HL-60 (cell line): ENCODE measurements around the gene FOXA1.

ENCODE experiments used
- DNase-seq, 2 experiments: peaks; one replicate each; pipeline ENCODE4 v3.0.0-alpha.2; 2010 to 2020; ENCODE audit warnings: low read depth in 1 of 2, low spot score in 1 of 2
- H3K27ac ChIP-seq: fragments of 250-450 bp; sonication (Bioruptor Pico); replicated peaks from 2 replicates; pipeline ENCODE4 v1.5.1; 2020; ENCODE audit warnings: mild to moderate bottlenecking, moderate library complexity
- H3K27me3 ChIP-seq: fragments of 250-450 bp; sonication (Bioruptor Pico); 2 replicates; pipeline ENCODE4 v1.5.1; 2021; ENCODE audit warnings: mild to moderate bottlenecking, moderate library complexity; ENCODE audit not compliant: insufficient read depth, poor library complexity, severe bottlenecking
- H3K4me3 ChIP-seq: replicated peaks from 2 replicates; pipeline ENCODE4 v1.5.1; 2011; ENCODE audit warnings: mild to moderate bottlenecking, control low read depth, low read length; ENCODE audit not compliant: insufficient read depth
- GABPA ChIP-seq: IDR thresholded peaks from 2 replicates; pipeline ENCODE4 v1.6.1; 2012; ENCODE audit warnings: low read depth
- POLR2AphosphoS5 ChIP-seq: IDR thresholded peaks from 2 replicates; pipeline ENCODE4 v1.6.1; 2012; ENCODE audit warnings: low read depth
- SPI1 ChIP-seq: IDR thresholded peaks from 2 replicates; pipeline ENCODE4 v1.6.1; 2012; ENCODE audit warnings: low read depth, mild to moderate bottlenecking, borderline replicate concordance
- TF ChIP-seq, protein P1 (sequence below): IDR thresholded peaks from 2 replicates; pipeline ENCODE4 v1.6.1; 2012; ENCODE audit warnings: low read depth; ENCODE audit not compliant: insufficient replicate concordance
- TF ChIP-seq, protein P2 (sequence below): IDR thresholded peaks from one replicate; pipeline ENCODE4 v1.5.1; 2011; ENCODE audit warnings: low read length, control low read depth, inconsistent platforms; ENCODE audit not compliant: insufficient read depth

Gene FOXA1

DNA sequence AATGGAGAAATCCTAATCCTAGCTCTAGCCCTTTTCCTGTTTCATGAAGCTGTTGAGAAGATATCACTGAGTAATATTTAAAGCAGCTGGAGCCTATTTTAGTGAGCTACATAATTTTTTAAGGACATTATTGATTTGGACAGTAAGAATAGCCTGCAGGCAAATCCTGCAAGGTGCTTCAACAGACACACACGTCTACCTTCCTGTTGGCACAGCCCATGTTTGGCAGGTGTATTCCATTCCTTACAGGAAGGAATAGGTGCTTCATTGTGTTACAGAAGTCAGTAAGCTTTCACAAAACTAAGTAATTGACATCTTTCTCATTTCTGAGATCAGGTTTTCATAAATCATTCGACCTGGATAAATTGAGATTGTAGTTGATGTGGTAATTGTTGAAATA, 50.6 kb downstream of the FOXA1 start:
- H3K27me3 ChIP-seq: no peaks in the 10 kb centered on the region
- no peak for DNase-seq
- TF ChIP-seq SPI1: no peak
- no peak for TF ChIP-seq POLR2AphosphoS5
- TF ChIP-seq, protein P1, sequence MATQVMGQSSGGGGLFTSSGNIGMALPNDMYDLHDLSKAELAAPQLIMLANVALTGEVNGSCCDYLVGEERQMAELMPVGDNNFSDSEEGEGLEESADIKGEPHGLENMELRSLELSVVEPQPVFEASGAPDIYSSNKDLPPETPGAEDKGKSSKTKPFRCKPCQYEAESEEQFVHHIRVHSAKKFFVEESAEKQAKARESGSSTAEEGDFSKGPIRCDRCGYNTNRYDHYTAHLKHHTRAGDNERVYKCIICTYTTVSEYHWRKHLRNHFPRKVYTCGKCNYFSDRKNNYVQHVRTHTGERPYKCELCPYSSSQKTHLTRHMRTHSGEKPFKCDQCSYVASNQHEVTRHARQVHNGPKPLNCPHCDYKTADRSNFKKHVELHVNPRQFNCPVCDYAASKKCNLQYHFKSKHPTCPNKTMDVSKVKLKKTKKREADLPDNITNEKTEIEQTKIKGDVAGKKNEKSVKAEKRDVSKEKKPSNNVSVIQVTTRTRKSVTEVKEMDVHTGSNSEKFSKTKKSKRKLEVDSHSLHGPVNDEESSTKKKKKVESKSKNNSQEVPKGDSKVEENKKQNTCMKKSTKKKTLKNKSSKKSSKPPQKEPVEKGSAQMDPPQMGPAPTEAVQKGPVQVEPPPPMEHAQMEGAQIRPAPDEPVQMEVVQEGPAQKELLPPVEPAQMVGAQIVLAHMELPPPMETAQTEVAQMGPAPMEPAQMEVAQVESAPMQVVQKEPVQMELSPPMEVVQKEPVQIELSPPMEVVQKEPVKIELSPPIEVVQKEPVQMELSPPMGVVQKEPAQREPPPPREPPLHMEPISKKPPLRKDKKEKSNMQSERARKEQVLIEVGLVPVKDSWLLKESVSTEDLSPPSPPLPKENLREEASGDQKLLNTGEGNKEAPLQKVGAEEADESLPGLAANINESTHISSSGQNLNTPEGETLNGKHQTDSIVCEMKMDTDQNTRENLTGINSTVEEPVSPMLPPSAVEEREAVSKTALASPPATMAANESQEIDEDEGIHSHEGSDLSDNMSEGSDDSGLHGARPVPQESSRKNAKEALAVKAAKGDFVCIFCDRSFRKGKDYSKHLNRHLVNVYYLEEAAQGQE: no peak
- no peak for TF ChIP-seq GABPA
- TF ChIP-seq, protein P2, sequence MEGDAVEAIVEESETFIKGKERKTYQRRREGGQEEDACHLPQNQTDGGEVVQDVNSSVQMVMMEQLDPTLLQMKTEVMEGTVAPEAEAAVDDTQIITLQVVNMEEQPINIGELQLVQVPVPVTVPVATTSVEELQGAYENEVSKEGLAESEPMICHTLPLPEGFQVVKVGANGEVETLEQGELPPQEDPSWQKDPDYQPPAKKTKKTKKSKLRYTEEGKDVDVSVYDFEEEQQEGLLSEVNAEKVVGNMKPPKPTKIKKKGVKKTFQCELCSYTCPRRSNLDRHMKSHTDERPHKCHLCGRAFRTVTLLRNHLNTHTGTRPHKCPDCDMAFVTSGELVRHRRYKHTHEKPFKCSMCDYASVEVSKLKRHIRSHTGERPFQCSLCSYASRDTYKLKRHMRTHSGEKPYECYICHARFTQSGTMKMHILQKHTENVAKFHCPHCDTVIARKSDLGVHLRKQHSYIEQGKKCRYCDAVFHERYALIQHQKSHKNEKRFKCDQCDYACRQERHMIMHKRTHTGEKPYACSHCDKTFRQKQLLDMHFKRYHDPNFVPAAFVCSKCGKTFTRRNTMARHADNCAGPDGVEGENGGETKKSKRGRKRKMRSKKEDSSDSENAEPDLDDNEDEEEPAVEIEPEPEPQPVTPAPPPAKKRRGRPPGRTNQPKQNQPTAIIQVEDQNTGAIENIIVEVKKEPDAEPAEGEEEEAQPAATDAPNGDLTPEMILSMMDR: no peak
- no peak overlapping the region for H3K27ac ChIP-seq
- no peak overlapping the region for H3K4me3 ChIP-seq

DNA sequence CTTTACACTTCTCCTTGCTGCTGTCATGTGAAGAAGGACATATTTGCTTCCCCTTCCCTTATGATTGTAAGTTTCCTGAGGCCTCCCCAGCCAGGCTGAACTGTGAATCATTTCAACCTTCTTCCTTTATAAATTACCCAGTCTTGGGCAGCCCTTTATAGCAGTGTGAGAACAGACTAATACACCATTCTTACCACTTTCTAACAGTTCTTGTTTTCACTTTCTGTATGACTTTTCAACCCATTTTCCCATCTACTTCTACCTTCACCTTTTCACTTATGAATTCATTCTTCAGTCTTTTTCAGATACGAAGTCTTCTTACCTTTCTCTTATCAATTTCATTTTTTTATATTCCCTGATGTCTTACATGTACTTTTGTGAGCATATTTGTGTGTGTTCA, 55.1 kb downstream of the FOXA1 start:
- TF ChIP-seq, protein P2: no peak
- TF ChIP-seq, protein P1: no peak
- TF ChIP-seq SPI1 (no peak), GABPA (no peak), POLR2AphosphoS5 (no peak)
- Histone ChIP-seq H3K27me3 (no peaks in the 10 kb centered on the region), H3K27ac (no peak overlapping the region), H3K4me3 (no peak overlapping the region)
- DNase-seq: no peak
